Trophoblast cell (in vitro differentiated cells and primary cell): Measurements from ENCODE around the gene AIG1.

Experiments used
- DNase-seq, 2 donors: peaks; one replicate each; pipeline ENCODE4 v3.0.0-alpha.2; 2016
- H2AFZ ChIP-seq: 2 replicates; pipeline ENCODE4 v1.6.1; 2013; ENCODE audit warnings: low read length, moderate library complexity, mild to moderate bottlenecking; ENCODE audit not compliant: insufficient read depth, poor library complexity
- H2AK5ac ChIP-seq: 2 replicates; pipeline ENCODE4 v1.6.1; 2013; ENCODE audit warnings: mild to moderate bottlenecking, low read length
- H2BK120ac ChIP-seq: 2 replicates; pipeline ENCODE4 v1.6.1; 2013; ENCODE audit warnings: low read length, mild to moderate bottlenecking, moderate library complexity; ENCODE audit not compliant: insufficient read depth, poor library complexity
- H2BK12ac ChIP-seq: 2 replicates; pipeline ENCODE4 v1.6.1; 2013; ENCODE audit warnings: mild to moderate bottlenecking, low read length, moderate library complexity
- H2BK5ac ChIP-seq: 2 replicates; pipeline ENCODE4 v1.6.1; 2013; ENCODE audit warnings: low read length, low read depth, moderate library complexity, mild to moderate bottlenecking; ENCODE audit not compliant: poor library complexity
- H3K14ac ChIP-seq: 2 replicates; pipeline ENCODE4 v1.6.1; 2013; ENCODE audit warnings: mild to moderate bottlenecking, low read length
- H3K18ac ChIP-seq: 2 replicates; pipeline ENCODE4 v1.6.1; 2013; ENCODE audit warnings: mild to moderate bottlenecking, low read length
- H3K23ac ChIP-seq: 2 replicates; pipeline ENCODE4 v1.6.1; 2013; ENCODE audit warnings: low read length
- H3K27ac ChIP-seq: 2 replicates; pipeline ENCODE4 v1.5.1; 2013; ENCODE audit warnings: low read depth, mild to moderate bottlenecking, inconsistent platforms, low read length, moderate library complexity
- H3K27me3 ChIP-seq: 2 replicates; pipeline ENCODE4 v1.6.1; 2013; ENCODE audit warnings: inconsistent platforms, mild to moderate bottlenecking, low read length, moderate library complexity; ENCODE audit not compliant: insufficient read depth
- H3K36me3 ChIP-seq, 2 experiments: 1 replicate in 1 of 2; 2 replicates in 1 of 2; pipeline ENCODE4 v1.6.1; 2013; ENCODE audit warnings: low read length in 2 of 2, mild to moderate bottlenecking in 2 of 2, moderate library complexity in 1 of 2; ENCODE audit not compliant: insufficient read depth in 2 of 2, control insufficient read depth in 1 of 2
- H3K4ac ChIP-seq: 2 replicates; pipeline ENCODE4 v1.6.1; 2013; ENCODE audit warnings: low read depth, mild to moderate bottlenecking, low read length, moderate library complexity
- H3K4me1 ChIP-seq, 2 experiments: 1 replicate in 1 of 2; 2 replicates in 1 of 2; pipeline ENCODE4 v1.6.1; 2013; ENCODE audit warnings: low read length in 2 of 2, mild to moderate bottlenecking in 2 of 2, moderate library complexity in 1 of 2; ENCODE audit not compliant: insufficient read depth in 2 of 2, control insufficient read depth in 1 of 2
- H3K4me2 ChIP-seq: 2 replicates; pipeline ENCODE4 v1.6.1; 2013; ENCODE audit warnings: inconsistent platforms, mild to moderate bottlenecking, low read length, moderate library complexity
- H3K4me3 ChIP-seq: 2 replicates; pipeline ENCODE4 v1.5.1; 2013; ENCODE audit warnings: mild to moderate bottlenecking, low read depth, low read length, inconsistent platforms
- H3K79me1 ChIP-seq: one replicate; pipeline ENCODE4 v1.6.1; 2013; ENCODE audit warnings: low read length
- H3K79me2 ChIP-seq: 2 replicates; pipeline ENCODE4 v1.6.1; 2013; ENCODE audit warnings: low read length, mild to moderate bottlenecking; ENCODE audit not compliant: control insufficient read depth, insufficient read depth, poor library complexity
- H3K9ac ChIP-seq: 2 replicates; pipeline ENCODE4 v1.6.1; 2013; ENCODE audit warnings: mild to moderate bottlenecking, low read length
- H3K9me3 ChIP-seq: 2 replicates; pipeline ENCODE4 v1.6.1; 2013; ENCODE audit warnings: low read depth, mild to moderate bottlenecking, control low read depth, inconsistent platforms, low read length; ENCODE audit not compliant: insufficient read depth
- H4K12ac ChIP-seq: 2 replicates; pipeline ENCODE4 v1.6.1; 2013; ENCODE audit warnings: low read depth, mild to moderate bottlenecking, low read length, moderate library complexity
- H4K8ac ChIP-seq: 2 replicates; pipeline ENCODE4 v1.6.1; 2013; ENCODE audit warnings: low read depth, mild to moderate bottlenecking, low read length, moderate library complexity
- H4K91ac ChIP-seq: one replicate; pipeline ENCODE4 v1.6.1; 2013; ENCODE audit warnings: low read depth, mild to moderate bottlenecking, low read length, moderate library complexity
- WGBS: extraction: QIAGEN DNeasy Blood & Tissue Kit; methylation state at CpG from one replicate; pipeline ENCODE4 v1.1.7; 2013; ENCODE audit warnings: missing lambda C conversion rate; ENCODE audit not compliant: insufficient read length, insufficient coverage; ENCODE audit errors: extremely low coverage; 5-methylcytosine and 5-hydroxymethylcytosine counted together

Gene AIG1

GRCh38 chr6:143363299-143363698, 302.6 kb downstream of the AIG1 start:
- Histone ChIP-seq H4K91ac (no peak overlapping the region), H2BK12ac (no peak overlapping the region), H3K18ac (no peak overlapping the region), H3K4me2 (no peak overlapping the region), H3K79me2 (no peaks in the 10 kb centered on the region), H3K4ac (no peak overlapping the region), H3K27me3 (no peaks in the 10 kb centered on the region), H4K8ac (no peak overlapping the region), H3K4me3 (no peak overlapping the region), H3K14ac (no peak overlapping the region), H2BK5ac (no peak overlapping the region), H2AFZ (no peak overlapping the region), H2BK120ac (no peak overlapping the region), H2AK5ac (no peak overlapping the region), H3K4me1 (no peaks in the 10 kb centered on the region), H3K27ac (no peak overlapping the region), H3K79me1 (no peaks in the 10 kb centered on the region), H3K9ac (no peak overlapping the region), H3K36me3 (no peaks in the 10 kb centered on the region), H3K9me3 (no peaks in the 10 kb centered on the region), H3K23ac (no peak overlapping the region), H4K12ac (no peak overlapping the region)
- DNase-seq: no peak
- WGBS: no CpG with 5 or more reads among the region's 2 CpGs

DNA sequence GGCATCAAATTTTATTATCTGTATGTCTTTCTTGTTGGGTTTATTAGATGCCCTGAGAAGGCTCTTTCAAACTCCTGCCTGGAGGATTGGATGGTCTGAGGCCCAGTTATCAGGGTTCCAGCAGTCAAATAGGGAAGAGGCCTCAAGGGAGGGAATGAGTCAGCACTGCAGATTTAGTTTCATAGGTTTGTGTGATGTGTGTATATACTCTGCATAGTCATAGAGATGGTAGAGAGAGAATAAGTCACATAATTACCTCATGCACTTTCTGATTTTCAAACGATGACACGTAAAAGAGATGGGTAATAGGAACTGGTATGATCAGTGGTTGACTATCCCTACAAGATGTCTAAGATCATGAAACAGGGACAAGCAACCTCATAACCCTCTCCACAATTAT, 307.7 kb downstream of the AIG1 start:
- no peak overlapping the region for H3K4me3 ChIP-seq
- no peak overlapping the region for H3K4me2 ChIP-seq
- H2BK120ac ChIP-seq: no peak overlapping the region
- no peak overlapping the region for H4K91ac ChIP-seq
- H3K36me3 ChIP-seq: no peaks in the 10 kb centered on the region
- H2BK5ac ChIP-seq: no peak overlapping the region
- no CpG with 5 or more reads among the region's 2 CpGs for WGBS
- no peak overlapping the region for H3K9ac ChIP-seq
- no peaks in the 10 kb centered on the region for H3K79me2 ChIP-seq
- H2AK5ac ChIP-seq: no peak overlapping the region
- H4K8ac ChIP-seq: no peak overlapping the region
- H3K9me3 ChIP-seq: no peaks in the 10 kb centered on the region
- no peak for DNase-seq
- no peak overlapping the region for H3K23ac ChIP-seq
- H2BK12ac ChIP-seq: no peak overlapping the region
- H3K4ac ChIP-seq: no peak overlapping the region
- H2AFZ ChIP-seq: no peak overlapping the region
- no peak overlapping the region for H4K12ac ChIP-seq
- H3K4me1 ChIP-seq: no peaks in the 10 kb centered on the region
- no peaks in the 10 kb centered on the region for H3K27me3 ChIP-seq
- H3K14ac ChIP-seq: no peak overlapping the region
- no peak overlapping the region for H3K27ac ChIP-seq
- no peaks in the 10 kb centered on the region for H3K79me1 ChIP-seq
- H3K18ac ChIP-seq: no peak overlapping the region

DNA sequence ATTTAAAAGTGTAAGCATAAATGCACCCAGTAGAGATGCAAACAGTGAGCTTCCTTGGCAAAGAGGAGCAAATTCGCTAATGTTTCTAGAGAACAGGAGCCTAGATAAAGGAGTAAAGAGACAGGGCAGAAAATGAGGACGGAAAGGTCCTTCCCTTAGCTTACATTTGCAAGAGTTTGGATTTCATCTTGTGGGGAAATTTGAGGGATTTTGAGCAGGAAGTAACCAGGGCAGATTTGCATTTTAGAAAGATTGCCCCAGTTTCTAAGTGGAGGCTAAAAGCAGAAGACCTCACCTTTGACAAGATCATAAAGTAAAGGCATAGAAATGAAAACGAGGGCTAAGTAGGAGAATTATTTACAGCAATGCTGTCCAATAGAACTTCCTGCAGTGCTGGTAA, 309.3 kb downstream of the AIG1 start:
- Histone ChIP-seq H4K12ac (no peak overlapping the region), H3K9me3 (no peaks in the 10 kb centered on the region), H2AK5ac (no peak overlapping the region), H3K9ac (no peak overlapping the region), H3K4me3 (no peak overlapping the region), H3K79me1 (no peaks in the 10 kb centered on the region), H4K8ac (no peak overlapping the region), H3K23ac (no peak overlapping the region), H2AFZ (no peak overlapping the region), H3K4me1 (no peaks in the 10 kb centered on the region), H2BK12ac (no peak overlapping the region), H3K79me2 (no peaks in the 10 kb centered on the region), H3K18ac (no peak overlapping the region), H3K36me3 (no peaks in the 10 kb centered on the region), H3K27me3 (no peaks in the 10 kb centered on the region), H2BK5ac (no peak overlapping the region), H3K4ac (no peak overlapping the region), H2BK120ac (no peak overlapping the region), H3K27ac (no peak overlapping the region), H3K14ac (no peak overlapping the region), H3K4me2 (no peak overlapping the region), H4K91ac (no peak overlapping the region)
- DNase-seq: no peak
- WGBS: no CpG with 5 or more reads among the region's 3 CpGs

- Histone ChIP-seq H2BK12ac (no peak overlapping the region), H4K8ac (no peak overlapping the region), H3K79me2 (no peaks in the 10 kb centered on the region), H3K27me3 (no peaks in the 10 kb centered on the region), H3K14ac (no peak overlapping the region), H3K79me1 (no peaks in the 10 kb centered on the region), H2BK5ac (no peak overlapping the region), H3K9ac (no peak overlapping the region), H4K12ac (no peak overlapping the region), H3K23ac (no peak overlapping the region), H2AK5ac (no peak overlapping the region), H3K9me3 (no peaks in the 10 kb centered on the region), H3K4me1 (no peaks in the 10 kb centered on the region), H3K27ac (no peak overlapping the region), H3K4me3 (no peak overlapping the region), H3K18ac (no peak overlapping the region), H3K36me3 (no peaks in the 10 kb centered on the region), H3K4ac (no peak overlapping the region), H2AFZ (no peak overlapping the region), H2BK120ac (no peak overlapping the region), H4K91ac (no peak overlapping the region), H3K4me2 (no peak overlapping the region)
- WGBS: no CpG with 5 or more reads among the region's 5 CpGs
- no peak for DNase-seq
Observed at GRCh38 chr6:143370812-143371370, 310.2 kb downstream of the AIG1 start.
